Left renal cortex interstitium (tissue), 4 donors: ENCODE data around the gene PNMA8B. TPM values are rescaled to one million over a fixed set of nuclear protein-coding genes. Genes with fewer than 3 reads are reported as not detected.

Experiments used
- DNase-seq, 4 donors: peaks; one replicate each; pipeline ENCODE4 v3.0.0-alpha.2; 2013; ENCODE audit warnings: low read depth in 4 of 4, low spot score in 2 of 4, missing footprints in 1 of 4
- polyA plus RNA-seq, 4 donors: library from polyadenylated mRNA; unstranded; fragments of 120-200 nt; gene quantifications; one replicate each; pipeline ENCODE4 v1.2.1, GENCODE V29; 2013; ENCODE audit not compliant: insufficient read length in 4 of 4

The PNMA8B gene
- polyA plus RNA-seq, 4 donors, result 3.9 to 7.4 (median 5.0) TPM

DNA sequence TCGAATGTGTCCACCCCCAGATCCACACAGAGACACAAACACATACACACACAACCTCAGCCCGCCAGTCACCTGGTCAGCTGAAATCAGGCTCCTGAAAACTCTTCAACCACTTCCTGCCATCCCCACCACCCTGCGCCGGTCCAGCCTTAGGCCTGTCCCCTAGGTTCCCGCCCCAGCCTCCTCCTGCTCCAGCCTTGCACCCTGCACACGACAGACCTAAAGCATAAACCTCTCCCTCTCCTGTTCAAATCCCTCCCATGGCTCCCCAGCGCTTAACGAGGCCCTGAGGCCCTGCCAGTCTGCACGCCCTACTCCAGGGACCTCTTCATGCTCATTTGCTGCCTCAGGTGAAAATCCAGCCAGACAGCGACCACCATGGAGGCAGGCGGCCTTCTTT is 7.1 kb downstream of the PNMA8B start:
- no peak for DNase-seq

DNA sequence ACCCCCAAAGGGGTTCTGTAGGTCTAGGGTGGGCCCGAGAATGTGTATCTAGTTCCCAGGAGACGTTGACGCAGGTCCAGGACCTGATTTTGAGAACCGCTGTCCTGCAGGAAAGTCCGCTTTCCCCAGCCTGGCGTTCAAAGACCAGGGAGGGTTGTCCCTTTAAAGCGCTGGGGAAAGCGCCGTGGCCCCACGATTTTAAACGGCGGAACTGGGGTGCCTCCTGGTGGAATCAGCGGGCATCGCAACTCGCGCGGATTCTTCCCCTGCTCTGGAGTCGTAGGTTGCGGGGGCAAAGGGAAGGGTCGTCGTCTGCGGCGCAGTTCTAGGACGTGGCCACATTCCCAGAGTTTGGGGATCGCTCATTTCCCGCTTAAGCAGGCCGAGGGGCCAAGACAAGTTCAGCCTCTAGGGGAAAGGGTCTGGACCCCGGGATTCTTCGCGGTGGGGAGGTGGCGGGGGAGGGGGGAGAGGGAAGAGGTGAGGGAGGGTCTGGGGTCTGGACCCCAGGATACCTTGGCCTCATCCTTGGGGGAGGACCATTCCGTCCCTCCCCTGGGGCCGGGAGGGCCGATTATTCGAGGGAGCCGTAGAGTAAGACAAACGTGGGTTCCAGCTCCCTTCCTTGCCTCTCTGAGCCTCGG is 7.7 kb downstream of the PNMA8B start:
- no peak for DNase-seq

DNA sequence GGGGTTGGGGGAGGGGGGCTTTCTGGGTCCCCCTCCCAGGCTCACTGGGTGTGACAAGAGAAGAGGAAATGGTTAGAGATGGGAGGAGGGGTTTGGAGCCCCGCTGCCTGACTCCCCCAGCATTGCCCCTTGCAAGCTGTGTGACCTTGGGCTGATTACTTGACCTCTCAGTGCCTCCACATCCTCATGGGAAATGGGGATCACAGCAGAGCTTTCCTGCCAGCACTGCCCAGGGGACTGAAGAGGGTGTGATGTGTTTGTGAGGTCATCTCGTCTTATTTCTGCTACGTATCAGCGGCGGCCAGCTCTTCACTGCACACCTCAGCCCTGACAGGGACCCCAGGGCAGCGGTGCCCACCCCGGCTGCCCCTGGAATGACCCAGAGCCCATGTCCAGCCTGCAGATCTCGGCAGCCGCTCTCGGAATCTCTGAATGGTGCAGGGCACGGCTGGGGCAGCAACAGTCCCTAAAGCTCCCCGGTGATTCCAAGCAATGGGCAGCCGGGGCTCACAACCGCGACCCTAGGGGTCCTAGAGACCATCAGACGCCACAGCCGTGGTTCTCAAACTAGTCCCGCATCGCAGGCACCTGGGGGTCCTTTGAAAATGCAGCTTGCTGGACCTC is 8.4 kb downstream of the PNMA8B start:
- no peak for DNase-seq

DNA sequence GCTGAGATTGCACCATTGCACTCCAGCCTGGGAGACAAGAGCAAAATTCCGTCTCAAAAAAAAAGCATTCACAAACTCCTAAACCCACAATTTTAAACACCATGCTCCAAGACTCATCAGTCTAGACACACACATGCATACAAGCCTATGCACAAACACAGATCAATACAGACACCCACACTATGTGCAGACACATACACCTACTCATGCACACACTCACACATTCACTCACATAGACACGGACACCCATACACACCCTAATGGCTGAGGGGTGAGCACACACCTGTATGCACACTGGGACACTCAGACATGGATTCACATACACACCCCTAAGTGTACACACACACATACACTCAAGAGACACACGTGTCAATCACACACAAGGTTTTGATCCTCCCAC is 9.3 kb downstream of the PNMA8B start:
- DNase-seq, result no peak

DNA sequence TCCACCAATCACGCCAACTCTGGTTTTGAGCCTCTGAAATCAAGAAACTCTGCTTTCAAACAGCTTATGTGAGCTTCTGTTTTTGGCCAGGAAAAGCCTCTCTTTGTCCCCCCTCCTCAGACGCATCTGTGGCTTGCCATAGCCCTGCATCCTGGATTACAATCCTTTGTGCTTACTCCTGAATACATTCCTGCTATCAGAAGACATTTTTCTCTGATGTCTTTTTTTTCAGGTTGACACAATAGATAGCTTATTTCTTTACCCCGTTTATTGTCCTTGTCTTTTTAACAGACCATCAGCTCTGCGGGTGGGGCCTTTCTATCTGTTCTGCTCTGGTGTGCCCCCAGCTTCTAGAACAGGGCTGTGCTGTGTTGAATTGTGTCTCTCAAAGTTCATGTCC is 11.0 kb downstream of the PNMA8B start:
- no peak for DNase-seq

DNA sequence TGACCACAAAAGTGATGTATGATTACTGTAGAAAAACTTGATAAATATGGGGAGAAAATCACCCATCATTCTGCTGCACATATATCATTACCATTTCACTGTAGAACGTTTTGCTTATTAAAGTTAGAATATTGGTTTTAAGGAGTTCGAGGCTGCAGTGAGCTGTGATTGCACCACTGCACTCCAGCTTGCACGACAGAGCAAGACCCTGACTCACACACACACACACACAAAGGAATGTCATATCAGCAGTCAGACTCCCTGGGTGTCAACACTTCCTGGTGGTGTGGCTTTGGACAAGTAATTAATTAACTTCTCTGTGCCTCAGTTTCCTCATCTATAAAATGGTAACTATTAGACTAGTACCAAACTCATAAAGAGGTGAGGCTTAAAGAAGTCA is 13.0 kb downstream of the PNMA8B start:
- no peak for DNase-seq

DNA sequence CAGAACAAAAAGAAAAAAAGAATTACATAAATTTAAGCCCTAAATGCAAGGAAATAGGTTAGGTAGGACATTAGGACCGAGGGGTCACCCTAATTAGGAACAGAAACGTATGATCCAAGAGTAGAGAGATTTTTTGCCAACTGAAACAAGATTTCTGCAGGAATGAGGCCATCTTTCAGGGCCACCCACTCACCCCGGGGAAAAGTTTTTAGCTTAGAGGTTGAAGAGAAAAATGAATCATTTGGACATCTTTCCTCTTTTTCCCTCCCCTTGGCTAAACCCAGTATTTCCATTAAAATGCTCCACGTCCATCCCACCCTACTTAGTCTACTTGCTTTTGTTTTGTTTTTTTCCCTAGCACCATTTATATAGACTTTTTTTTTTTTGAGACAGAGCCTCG is 13.7 kb downstream of the PNMA8B start:
- no peak for DNase-seq

DNA sequence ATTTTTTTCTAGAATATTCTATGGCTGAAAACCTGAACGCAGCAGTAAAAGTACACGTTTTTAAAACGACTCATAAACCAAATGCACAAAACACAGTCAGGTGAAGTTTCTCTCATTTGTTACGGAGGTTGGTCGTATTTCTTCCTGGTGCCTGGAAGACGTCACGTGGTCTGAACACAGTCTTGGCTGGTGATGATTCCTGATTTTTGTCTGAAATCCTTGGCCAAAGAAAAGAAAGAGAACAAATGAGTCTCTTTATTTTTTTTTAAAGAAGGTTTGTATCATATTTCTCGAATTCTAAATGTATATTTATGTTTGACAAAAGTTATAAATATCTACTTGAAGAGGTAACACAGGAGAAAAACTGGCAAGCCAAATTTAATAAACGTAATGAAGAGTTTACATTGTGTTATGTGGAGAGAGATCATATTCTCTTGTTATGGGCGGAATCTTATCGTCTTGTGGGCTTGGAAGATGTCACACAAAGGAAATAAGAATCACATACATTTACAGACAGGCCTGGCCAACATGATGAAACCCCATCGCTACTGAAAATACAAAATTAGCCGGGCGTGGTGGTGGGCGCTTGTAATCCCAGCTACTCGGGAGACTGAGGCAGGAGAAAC is 14.3 kb downstream of the PNMA8B start:
- DNase-seq, result no peak

DNA sequence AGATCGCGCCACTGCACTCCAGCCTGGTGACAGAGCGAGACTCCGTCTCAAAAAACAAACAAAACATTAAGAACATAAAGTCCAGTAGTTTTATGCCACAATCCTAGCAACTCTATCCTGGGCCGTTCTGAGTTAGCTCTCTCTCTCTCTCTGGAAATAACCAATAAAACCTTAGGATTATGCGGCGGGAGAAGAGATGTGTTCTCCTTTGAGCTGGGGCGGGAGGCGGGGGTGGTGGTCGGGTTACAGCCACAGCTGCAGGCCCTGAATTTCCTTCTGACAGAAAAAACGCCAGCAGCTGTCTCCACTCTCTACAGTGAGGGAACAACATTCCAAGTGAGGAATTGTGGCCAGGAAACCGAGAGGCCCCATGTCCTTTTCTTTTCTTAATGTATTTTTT is 15.3 kb downstream of the PNMA8B start:
- DNase-seq, result peak in 3 of 4 donors; percentile 76 to 91 (median 82)

DNA sequence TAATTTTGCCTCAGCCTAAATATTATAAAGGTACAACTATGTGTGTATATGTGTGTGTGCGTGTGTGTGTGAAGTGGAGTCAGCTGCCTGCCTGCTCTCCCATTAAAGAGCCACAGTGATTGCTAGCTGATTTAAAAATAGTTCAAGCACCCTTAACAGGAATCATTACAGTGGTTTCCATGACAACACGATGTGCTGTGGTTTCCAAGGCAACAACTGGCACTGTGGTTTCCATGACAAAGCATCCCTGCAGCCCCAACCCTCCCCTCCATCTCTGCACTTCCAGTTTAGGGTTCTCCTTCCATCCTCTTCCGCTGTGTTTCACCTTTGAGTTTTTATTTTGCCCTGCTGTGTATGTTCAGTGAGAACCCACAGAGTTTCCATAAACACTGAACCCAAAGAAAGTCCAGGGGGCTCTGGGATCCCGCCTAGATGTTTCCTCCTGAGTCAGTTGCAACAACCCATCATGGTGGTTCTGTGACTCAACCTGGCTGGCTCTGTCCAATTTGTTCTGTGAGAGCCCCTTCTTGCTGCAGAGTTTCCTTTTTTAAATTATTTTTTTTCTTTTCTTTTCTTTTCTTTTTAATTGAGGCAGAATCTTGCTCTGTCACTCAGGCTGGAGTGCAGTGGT is 17.2 kb downstream of the PNMA8B start:
- no peak for DNase-seq

DNA sequence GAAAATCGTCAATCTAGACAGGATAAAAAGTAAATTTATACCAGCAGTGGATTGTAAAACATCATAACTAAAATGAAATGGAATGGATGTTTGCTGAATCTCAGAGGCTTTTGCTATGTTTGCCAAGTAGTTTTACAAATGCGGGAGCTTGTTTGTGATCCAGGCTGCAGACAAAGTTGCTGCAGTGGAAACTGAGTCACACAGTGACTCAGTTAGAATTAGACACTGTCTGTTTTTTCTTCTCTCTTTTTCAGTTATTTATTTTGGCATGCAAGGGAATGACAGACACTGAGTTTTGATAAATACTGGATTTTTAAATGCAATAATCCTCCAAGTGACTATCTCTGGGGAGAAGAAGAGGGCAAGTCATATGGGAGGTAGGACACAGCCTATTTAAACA is 19.7 kb downstream of the PNMA8B start:
- DNase-seq, result no peak

DNA sequence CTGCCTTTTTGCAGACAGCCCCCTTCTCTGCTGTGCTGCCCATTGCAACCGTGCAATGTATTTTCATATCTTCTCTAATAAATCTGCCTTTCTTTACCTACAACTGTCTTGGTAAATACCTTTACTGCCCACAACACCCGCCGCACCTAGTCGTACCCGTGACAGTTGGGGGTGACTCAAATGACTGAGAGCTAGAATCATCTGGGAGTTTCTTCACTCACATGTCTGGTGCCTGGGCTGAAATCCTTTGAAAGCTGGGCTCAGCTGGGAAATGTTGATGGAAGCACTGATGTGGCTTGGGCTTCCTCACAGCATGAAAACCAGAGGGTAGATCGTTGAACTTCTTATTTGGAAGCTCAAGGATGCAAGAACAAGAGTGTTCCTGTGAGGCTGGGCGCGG is 21.5 kb downstream of the PNMA8B start:
- DNase-seq, result no peak

DNA sequence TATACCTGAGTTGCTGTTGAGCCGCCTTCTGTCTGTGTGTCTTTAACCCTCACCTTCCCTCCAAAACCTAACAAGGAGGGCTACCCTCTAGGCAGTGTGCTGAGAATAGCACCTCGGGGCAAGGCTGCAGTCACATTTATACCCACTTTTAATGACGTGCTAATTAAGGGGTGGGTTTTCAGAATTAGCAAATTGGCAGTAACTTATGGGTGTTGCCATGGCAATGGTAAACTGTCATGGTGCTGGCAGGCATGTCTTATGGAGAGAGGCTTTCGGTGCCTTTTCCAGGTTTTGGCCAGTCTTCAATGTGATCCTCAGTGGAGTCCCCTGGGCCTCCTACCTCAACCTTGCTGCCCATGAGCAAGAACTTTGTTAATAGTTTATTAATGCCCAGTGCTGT is 23.1 kb downstream of the PNMA8B start:
- no peak for DNase-seq

DNA sequence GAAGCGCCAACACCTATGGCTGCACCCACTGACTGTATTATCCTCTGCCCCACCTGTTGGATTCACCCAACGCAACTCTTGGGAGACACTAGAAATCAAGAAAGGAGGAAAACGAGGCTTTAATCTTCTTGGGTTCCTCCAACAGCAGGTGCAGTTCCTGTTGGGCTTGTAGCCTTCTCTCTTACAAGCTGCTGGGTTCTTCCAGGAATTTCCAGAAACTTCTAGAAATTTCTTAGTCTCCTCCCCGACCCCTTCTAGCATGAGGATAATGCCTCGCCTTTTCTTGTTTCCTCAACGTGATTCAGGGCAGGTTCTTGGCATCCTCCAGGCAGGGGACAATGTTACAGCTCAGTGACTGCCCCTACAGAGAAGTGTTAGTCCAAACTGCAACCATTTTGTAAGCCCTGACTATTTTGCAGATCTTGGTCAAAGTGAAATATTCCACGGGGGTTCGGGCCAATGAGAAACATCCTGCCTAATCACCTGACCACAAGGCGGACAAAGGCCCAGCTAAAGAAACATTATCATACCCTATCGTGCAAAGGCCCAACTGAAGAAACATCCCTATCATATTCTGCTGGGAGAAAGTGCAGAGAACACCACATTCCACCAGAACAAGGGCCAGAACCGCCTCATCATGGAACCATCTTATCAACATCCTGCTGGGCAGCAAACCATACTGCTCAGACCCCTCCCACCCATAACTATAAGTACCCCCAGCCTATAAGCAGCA is 23.7 kb downstream of the PNMA8B start:
- no peak for DNase-seq

DNA sequence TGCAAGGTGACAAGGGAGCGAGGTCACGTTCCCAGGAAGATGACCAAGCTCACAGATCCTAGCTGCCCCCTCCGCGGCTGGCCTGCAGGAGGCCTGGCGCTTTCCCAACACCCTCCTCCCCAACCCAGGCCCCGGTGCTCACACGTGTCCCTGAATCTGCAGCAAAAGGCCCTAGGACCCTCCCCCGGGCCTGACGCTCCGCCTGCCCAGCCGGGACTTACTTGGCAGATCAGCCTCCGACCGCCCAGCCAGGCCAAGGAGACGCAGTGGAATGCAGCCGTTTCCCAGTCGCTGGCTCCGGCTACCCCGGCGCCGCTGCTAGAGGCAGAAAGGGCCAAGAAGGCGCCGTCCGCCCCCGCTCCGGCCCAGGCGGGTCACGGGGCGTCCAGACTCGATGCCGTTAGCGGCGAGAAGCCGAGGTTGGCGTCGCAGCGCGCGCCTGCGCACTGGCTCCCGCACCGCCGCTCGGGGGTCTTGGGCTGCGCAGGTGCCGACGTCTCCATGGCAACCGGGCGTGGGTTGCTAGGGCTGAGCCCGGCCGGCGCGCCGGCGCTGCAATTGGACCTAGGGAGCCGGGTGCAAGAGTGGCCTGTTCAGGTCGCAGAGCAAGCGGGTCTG is 24.4 kb downstream of the PNMA8B start, which contains the start of gene PNMA8A:
PNMA8A (minus strand) TSS at position 448 of the 618 bp plus-strand sequence. CDS start 528 bp downstream, outside the sequence.
- peak; percentile 77 to 89 (median 86) for DNase-seq

DNA sequence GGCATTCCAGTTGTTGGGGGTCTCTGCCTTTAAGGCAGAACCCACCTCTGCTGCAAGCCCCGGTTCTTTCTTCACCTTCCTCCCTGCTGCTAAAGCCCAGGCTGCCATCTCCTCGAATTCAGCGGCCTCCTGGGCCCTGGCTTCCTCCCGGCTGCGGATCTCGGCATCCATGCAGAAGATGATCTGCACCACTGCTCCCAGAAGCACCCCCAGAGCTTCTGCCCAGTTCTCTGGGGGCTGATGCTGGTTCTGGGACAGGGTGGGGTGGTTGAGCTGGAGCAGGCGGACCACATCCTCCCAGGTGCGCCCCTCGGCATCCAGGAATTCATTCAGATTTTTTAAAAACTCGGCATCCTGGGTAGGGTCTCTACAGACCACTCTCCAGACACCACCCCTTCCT is 25.3 kb downstream of the PNMA8B start:
- DNase-seq, result no peak

DNA sequence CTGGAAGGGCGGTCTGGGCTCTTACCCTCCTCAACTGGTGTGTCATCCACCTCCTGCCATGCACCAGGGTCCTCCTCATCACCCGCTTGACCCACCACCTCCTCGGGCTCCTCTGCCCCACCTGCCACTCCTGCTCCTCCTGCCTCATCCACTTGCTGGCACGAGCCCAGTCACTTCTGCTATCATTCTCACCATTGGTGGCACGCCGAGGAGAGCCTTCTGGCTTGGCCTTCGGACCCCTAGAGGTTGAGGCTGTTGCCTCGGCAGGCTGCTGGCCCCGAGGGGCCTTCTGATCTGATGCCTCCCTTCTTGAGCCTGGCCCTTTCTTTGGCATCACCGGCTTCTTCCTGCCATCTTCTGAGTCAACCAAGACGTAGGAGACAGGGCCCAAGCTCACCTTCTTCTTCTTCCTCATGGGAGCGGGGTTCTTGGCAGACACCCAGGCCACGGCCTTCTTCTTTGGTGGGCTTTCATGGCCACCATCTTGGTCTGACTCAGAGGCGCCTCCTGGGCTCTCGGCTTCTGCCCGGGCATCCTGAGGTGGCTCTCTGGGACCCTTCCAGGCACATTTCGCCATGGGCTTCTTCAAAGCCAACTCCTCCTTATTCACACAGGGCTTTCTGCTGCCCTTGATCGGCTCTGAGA is 26.0 kb downstream of the PNMA8B start:
- DNase-seq, result no peak

DNA sequence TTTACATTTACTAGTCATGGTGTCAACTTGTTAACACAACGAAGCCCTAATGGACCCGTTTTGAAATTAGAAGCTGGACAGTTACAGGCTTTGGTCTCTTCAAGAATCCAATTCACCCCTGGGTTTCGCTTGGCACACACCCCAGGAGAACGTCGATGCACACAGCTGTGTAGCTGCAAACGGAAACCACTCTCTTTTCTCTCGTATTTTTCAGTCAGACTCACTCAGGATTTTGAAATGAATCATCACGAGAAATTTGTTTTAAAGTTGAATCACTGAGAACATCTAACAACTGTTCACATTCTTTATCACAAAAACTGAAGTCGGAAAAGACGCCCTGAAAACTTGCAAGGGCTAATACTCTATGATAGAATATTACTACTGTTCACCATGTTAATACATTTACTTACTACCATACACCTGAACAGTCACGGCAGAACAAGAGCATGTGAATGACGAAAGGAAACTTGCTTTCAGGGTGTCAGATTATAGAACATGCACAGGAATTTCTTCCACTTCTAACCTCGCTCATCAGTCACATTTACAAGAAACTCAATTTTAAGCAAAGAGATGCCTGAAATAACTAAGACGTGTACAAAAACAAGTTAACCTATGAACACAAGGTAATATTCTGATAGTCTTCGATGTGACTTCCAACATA is 29.0 kb downstream of the PNMA8B start:
- DNase-seq, result no peak

DNA sequence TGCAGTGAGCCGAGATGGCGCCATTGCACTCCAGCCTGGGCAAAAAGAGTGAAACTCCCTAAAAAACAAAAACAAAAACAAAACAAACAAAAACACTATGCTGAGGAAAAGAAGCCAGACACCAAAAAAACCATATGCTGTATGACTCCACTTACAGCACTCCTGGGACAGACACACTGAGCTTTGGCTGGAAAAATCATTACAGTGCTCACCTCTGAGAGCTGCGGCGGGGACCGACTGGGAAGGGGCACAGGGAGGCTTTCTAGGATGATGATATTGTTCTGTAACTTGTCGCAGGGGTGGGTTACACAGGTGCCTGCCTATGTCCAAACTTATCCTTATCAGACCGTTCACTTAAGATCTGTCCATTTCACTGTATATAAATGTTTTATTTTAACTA is 32.2 kb downstream of the PNMA8B start:
- no peak for DNase-seq

DNA sequence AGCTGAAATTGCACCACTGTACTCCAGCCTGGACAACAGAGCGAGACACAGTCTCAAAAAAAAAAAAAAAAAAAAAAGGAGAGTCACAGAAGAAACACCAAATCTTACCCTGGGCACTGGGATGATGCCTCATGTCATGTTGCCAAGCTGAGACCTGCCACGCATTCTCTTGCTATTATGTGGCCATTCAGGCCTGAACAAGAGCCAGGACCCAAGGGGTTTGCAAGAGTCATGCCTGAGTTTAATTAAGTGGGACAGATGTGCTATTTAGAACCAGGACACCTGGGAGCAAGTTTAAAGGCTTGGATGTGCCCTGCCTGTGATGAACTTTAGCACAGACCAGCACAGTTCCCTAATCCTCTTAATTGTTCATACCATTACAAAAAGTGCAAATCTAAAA is 34.1 kb downstream of the PNMA8B start:
- DNase-seq, result no peak
